Measurements from ENCODE around the gene DGKZ. TPM values are rescaled to one million over a fixed set of nuclear protein-coding genes. Genes with fewer than 3 reads are reported as not detected.

DGKZ gene
- total RNA-seq, 3 donors from 2014 or later: 41.2 to 49.6 (median 47.2) TPM

GRCh38 chr11:46413760-46414465 lies 66.7 kb downstream of the DGKZ start:
- Histone ChIP-seq H3K4me3 (no peak overlapping the region), H3K4me1 (ENCODE audit: low read depth) (no peaks in the 10 kb centered on the region), H3K36me3 (ENCODE audit: low read depth) (peaks cover 6% of the 10 kb centered on the region), H3K9me3 (no peaks in the 10 kb centered on the region)
- intact Hi-C loops (cut with DNase I, micrococcal nuclease): no loop called here
- DNase-seq (no peak), ATAC-seq (peak; percentile 81)
- TF ChIP-seq CTCF (IDR thresholded peaks at IDR 0.05): no peak

- no peak for TF ChIP-seq CTCF (IDR thresholded peaks at IDR 0.05)
- Histone ChIP-seq H3K36me3 (ENCODE audit: low read depth) (peaks cover 6% of the 10 kb centered on the region), H3K4me1 (ENCODE audit: low read depth) (no peaks in the 10 kb centered on the region), H3K9me3 (no peaks in the 10 kb centered on the region), H3K4me3 (no peak overlapping the region)
- no peak for DNase-seq
- ATAC-seq: peak; percentile 15
- intact Hi-C loops (cut with DNase I, micrococcal nuclease): no loop called here
These were observed 67.2 kb downstream of the DGKZ start for GRCh38 chr11:46414466-46414796.

GRCh38 chr11:46414879-46415278 lies 67.6 kb downstream of the DGKZ start:
- no peaks in the 10 kb centered on the region for H3K9me3 ChIP-seq
- peaks cover 6% of the 10 kb centered on the region for H3K36me3 ChIP-seq (ENCODE audit: low read depth)
- H3K4me3 ChIP-seq: no peak overlapping the region
- H3K4me1 ChIP-seq (ENCODE audit: low read depth): no peaks in the 10 kb centered on the region
- DNase-seq: no peak
- ATAC-seq: peak; percentile 57
- intact Hi-C loops (cut with DNase I, micrococcal nuclease): no loop called here
- TF ChIP-seq CTCF (IDR thresholded peaks at IDR 0.05): no peak

GRCh38 chr11:46417711-46418110 lies 70.4 kb downstream of the DGKZ start:
- ATAC-seq: no peak
- Histone ChIP-seq H3K4me3 (no peak overlapping the region), H3K9me3 (no peaks in the 10 kb centered on the region), H3K36me3 (ENCODE audit: low read depth) (peaks cover 6% of the 10 kb centered on the region), H3K4me1 (ENCODE audit: low read depth) (no peaks in the 10 kb centered on the region)
- TF ChIP-seq CTCF (IDR thresholded peaks at IDR 0.05): no peak
- no peak for DNase-seq
- intact Hi-C loops (cut with DNase I, micrococcal nuclease): no loop called here

GRCh38 chr11:46418751-46419150 lies 71.5 kb downstream of the DGKZ start:
- TF ChIP-seq CTCF (IDR thresholded peaks at IDR 0.05): no peak
- ATAC-seq (no peak), DNase-seq (no peak)
- H3K4me1 ChIP-seq (ENCODE audit: low read depth): no peaks in the 10 kb centered on the region
- H3K4me3 ChIP-seq: no peak overlapping the region
- peaks cover 6% of the 10 kb centered on the region for H3K36me3 ChIP-seq (ENCODE audit: low read depth)
- H3K9me3 ChIP-seq: no peaks in the 10 kb centered on the region
- intact Hi-C loops (cut with DNase I, micrococcal nuclease): no loop called here

GRCh38 chr11:46420513-46420912 lies 73.2 kb downstream of the DGKZ start:
- ATAC-seq (no peak), DNase-seq (no peak)
- no peaks in the 10 kb centered on the region for H3K36me3 ChIP-seq (ENCODE audit: low read depth)
- no peaks in the 10 kb centered on the region for H3K4me1 ChIP-seq (ENCODE audit: low read depth)
- no peaks in the 10 kb centered on the region for H3K9me3 ChIP-seq
- H3K4me3 ChIP-seq: no peak overlapping the region
- intact Hi-C loops (cut with DNase I, micrococcal nuclease): no loop called here
- TF ChIP-seq CTCF (IDR thresholded peaks at IDR 0.05): no peak

Data from mucosa of descending colon (tissue), 3 donors.